Gastrocnemius medialis (tissue), 4 donors: ENCODE results near the gene LRSAM1. TPM values are rescaled to one million over a fixed set of nuclear protein-coding genes. Genes with fewer than 3 reads are reported as not detected.

Experiments used
- ATAC-seq, 2 donors: fragments of 150-250 bp; one replicate each; pipeline ENCODE4 v1.9.1; 2016
- DNase-seq, 2 donors: peaks; one replicate each; pipeline ENCODE4 v3.0.0-alpha.2; 2019
- H3K27ac ChIP-seq, 4 donors: fragments of 200-600 bp; sonication (generic); 1 replicate in 1 of 4; 2 replicates in 3 of 4; pipeline ENCODE4 v1.5.1; 2016 to 2018; ENCODE audit warnings: mild to moderate bottlenecking in 2 of 4, moderate library complexity in 1 of 4
- H3K27me3 ChIP-seq, 3 donors: fragments of 200-600 bp; sonication (generic) in 2 of 3; 1 replicate in 1 of 3; 2 replicates in 2 of 3; pipeline versions ENCODE4 v1.5.1 to v1.6.0; 2016 to 2019; ENCODE audit warnings: mild to moderate bottlenecking in 1 of 3, moderate library complexity in 1 of 3
- H3K36me3 ChIP-seq, 2 donors: fragments of 200-600 bp; sonication (generic) in 1 of 2; one replicate each; pipeline ENCODE4 v1.5.1; 2017 to 2018
- H3K4me1 ChIP-seq, 2 donors: fragments of 200-600 bp; sonication (generic) in 1 of 2; one replicate each; pipeline ENCODE4 v1.5.1; 2016 to 2017; ENCODE audit warnings: mild to moderate bottlenecking in 2 of 2
- H3K4me3 ChIP-seq, 4 donors: fragments of 200-600 bp; sonication (generic) in 3 of 4; 1 replicate in 1 of 4; 2 replicates in 3 of 4; pipeline ENCODE4 v1.5.1; 2016 to 2019; ENCODE audit warnings: mild to moderate bottlenecking in 2 of 4
- H3K9me3 ChIP-seq, 3 donors: fragments of 200-600 bp; sonication (generic) in 2 of 3; 1 replicate in 1 of 3; 2 replicates in 2 of 3; pipeline ENCODE4 v1.5.1; 2016 to 2019
- POLR2A ChIP-seq, 2 donors: fragments of 450-650 bp; IDR thresholded peaks; one replicate each; pipeline ENCODE4 v1.6.1; 2017; ENCODE audit warnings: antibody characterized with exemption in 2 of 2, mild to moderate bottlenecking in 2 of 2, moderate library complexity in 2 of 2
- in situ Hi-C, 4 donors: fragments of 200-750 bp; cut with MboI; loops; one replicate each; pipeline versions ENCODE4 v1.15.0 to v1.8.0; 2017; ENCODE audit warnings: low sequenced_read_pairs in 4 of 4
- intact Hi-C: fragments of 100-400 bp; cut with DNase I; formaldehyde crosslinking; loops from one replicate; pipeline ENCODE4 v1.15.1; 2023; ENCODE audit warnings: low total_unique reads
- total RNA-seq, 4 donors: library from RNA; depleted of rRNA; stranded (reverse); fragments of >200 nt; gene quantifications; one replicate each; pipeline versions ENCODE4 v1.1.0 to v1.2.3, GENCODE V29; 2016
- TF ChIP-seq, protein P1 (sequence below), 5 experiments: fragments of 450-650 bp in 3 of 5; fragments of 200-600 bp in 2 of 5; sonication (generic) in 2 of 5; IDR thresholded peaks in 4 of 5; conservative IDR thresholded peaks in 1 of 5; 1 replicate in 4 of 5; 2 replicates in 1 of 5; pipeline ENCODE4 v1.5.1; 2016 to 2019; ENCODE audit warnings: antibody characterized with exemption in 5 of 5, mild to moderate bottlenecking in 3 of 5, moderate library complexity in 3 of 5

Gene LRSAM1
- total RNA-seq, 4 donors from 2014 or later: 10.2 to 17.3 (median 16.1) TPM

GRCh38 chr9:127493592-127494303 is 42.4 kb downstream of the LRSAM1 start:
- no peak for TF ChIP-seq POLR2A (IDR thresholded peaks at IDR 0.05)
- TF ChIP-seq, protein P1, sequence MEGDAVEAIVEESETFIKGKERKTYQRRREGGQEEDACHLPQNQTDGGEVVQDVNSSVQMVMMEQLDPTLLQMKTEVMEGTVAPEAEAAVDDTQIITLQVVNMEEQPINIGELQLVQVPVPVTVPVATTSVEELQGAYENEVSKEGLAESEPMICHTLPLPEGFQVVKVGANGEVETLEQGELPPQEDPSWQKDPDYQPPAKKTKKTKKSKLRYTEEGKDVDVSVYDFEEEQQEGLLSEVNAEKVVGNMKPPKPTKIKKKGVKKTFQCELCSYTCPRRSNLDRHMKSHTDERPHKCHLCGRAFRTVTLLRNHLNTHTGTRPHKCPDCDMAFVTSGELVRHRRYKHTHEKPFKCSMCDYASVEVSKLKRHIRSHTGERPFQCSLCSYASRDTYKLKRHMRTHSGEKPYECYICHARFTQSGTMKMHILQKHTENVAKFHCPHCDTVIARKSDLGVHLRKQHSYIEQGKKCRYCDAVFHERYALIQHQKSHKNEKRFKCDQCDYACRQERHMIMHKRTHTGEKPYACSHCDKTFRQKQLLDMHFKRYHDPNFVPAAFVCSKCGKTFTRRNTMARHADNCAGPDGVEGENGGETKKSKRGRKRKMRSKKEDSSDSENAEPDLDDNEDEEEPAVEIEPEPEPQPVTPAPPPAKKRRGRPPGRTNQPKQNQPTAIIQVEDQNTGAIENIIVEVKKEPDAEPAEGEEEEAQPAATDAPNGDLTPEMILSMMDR (IDR thresholded peaks at IDR 0.05 in 4 of 5, conservative IDR thresholded peaks at IDR 0.05 in 1 of 5): no peak
- ATAC-seq (peak in 1 of 2 donors; percentile 32), DNase-seq (no peak)
- Histone ChIP-seq H3K27me3 (no peaks in the 10 kb centered on the region), H3K36me3 (peaks cover 0 to 91% of the 10 kb centered on the region in 2 donors), H3K4me1 (no peaks in the 10 kb centered on the region), H3K4me3 (no peak overlapping the region), H3K27ac (no peak overlapping the region), H3K9me3 (no peaks in the 10 kb centered on the region)
- intact Hi-C loops (no loop called here), in situ Hi-C loops (loop anchor here in 1 of 4 donors (10.0 kb wide), 1 partner anchor 231 kb away; no protein-coding TSS in a partner anchor)

- DNase-seq (no peak), ATAC-seq (no peak)
- TF ChIP-seq POLR2A (IDR thresholded peaks at IDR 0.05): no peak
- TF ChIP-seq, protein P1 (IDR thresholded peaks at IDR 0.05 in 4 of 5, conservative IDR thresholded peaks at IDR 0.05 in 1 of 5): no peak
- in situ Hi-C loops: loop anchor here in 1 of 4 donors (10.0 kb wide), 1 partner anchor 230 kb away; no protein-coding TSS in a partner anchor
- Histone ChIP-seq H3K27me3 (no peaks in the 10 kb centered on the region), H3K4me3 (no peak overlapping the region), H3K27ac (no peak overlapping the region), H3K36me3 (peaks cover 0 to 85% of the 10 kb centered on the region in 2 donors), H3K4me1 (no peaks in the 10 kb centered on the region), H3K9me3 (no peaks in the 10 kb centered on the region)
- intact Hi-C loops: no loop called here
Measured at GRCh38 chr9:127494304-127494702, 43.0 kb downstream of the LRSAM1 start.

GRCh38 chr9:127495884-127496555 is 44.7 kb downstream of the LRSAM1 start:
- in situ Hi-C loops: loop anchor here in 1 of 4 donors (10.0 kb wide), 1 partner anchor 229 kb away; no protein-coding TSS in a partner anchor
- peaks cover 0 to 72% of the 10 kb centered on the region in 2 donors for H3K36me3 ChIP-seq

GRCh38 chr9:127496974-127497373 is 45.7 kb downstream of the LRSAM1 start:
- no peak for DNase-seq
- Histone ChIP-seq H3K27ac (no peak overlapping the region), H3K36me3 (peaks cover 0 to 67% of the 10 kb centered on the region in 2 donors), H3K4me3 (no peak overlapping the region), H3K4me1 (no peaks in the 10 kb centered on the region), H3K9me3 (no peaks in the 10 kb centered on the region), H3K27me3 (no peaks in the 10 kb centered on the region)
- intact Hi-C loops: no loop called here
- in situ Hi-C loops: loop anchor here in 1 of 4 donors (10.0 kb wide), 1 partner anchor 228 kb away; no protein-coding TSS in a partner anchor
- no peak for TF ChIP-seq POLR2A (IDR thresholded peaks at IDR 0.05)
- TF ChIP-seq, protein P1 (IDR thresholded peaks at IDR 0.05 in 4 of 5, conservative IDR thresholded peaks at IDR 0.05 in 1 of 5): no peak
- ATAC-seq: no peak

More at GRCh38 chr9:127495884-127496555, 44.7 kb downstream of the LRSAM1 start:
- no peaks in the 10 kb centered on the region for H3K27me3 ChIP-seq
- no peak for DNase-seq
- no peak for ATAC-seq
- no peaks in the 10 kb centered on the region for H3K9me3 ChIP-seq
- intact Hi-C loops: no loop called here
- TF ChIP-seq, protein P1 (IDR thresholded peaks at IDR 0.05 in 4 of 5, conservative IDR thresholded peaks at IDR 0.05 in 1 of 5): no peak
- TF ChIP-seq POLR2A (IDR thresholded peaks at IDR 0.05): no peak
- no peak overlapping the region for H3K27ac ChIP-seq
- no peaks in the 10 kb centered on the region for H3K4me1 ChIP-seq
- H3K4me3 ChIP-seq: no peak overlapping the region
